Endodermal cell (in vitro differentiated cells): ENCODE data around the gene CENPX. TPM values are rescaled to one million over a fixed set of nuclear protein-coding genes. Genes with fewer than 3 reads are reported as not detected.

Source experiments
- DNase-seq: peaks from one replicate; pipeline ENCODE4 v3.0.0-alpha.2; 2017
- H3K27ac ChIP-seq: 2 replicates; pipeline ENCODE4 v1.5.1; 2013; ENCODE audit warnings: mild to moderate bottlenecking, low read depth, low read length, moderate library complexity
- H3K27me3 ChIP-seq: 2 replicates; pipeline ENCODE4 v1.6.1; 2013; ENCODE audit warnings: mild to moderate bottlenecking, low read length, moderate library complexity; ENCODE audit not compliant: insufficient read depth, control insufficient read depth, poor library complexity, severe bottlenecking
- H3K36me3 ChIP-seq: 2 replicates; pipeline ENCODE4 v1.7.0; 2013; ENCODE audit warnings: mild to moderate bottlenecking, low read length, moderate library complexity; ENCODE audit not compliant: control insufficient read depth, insufficient read depth
- H3K4me1 ChIP-seq: one replicate; pipeline ENCODE4 v1.7.0; 2013; ENCODE audit warnings: low read length; ENCODE audit not compliant: control insufficient read depth, insufficient read depth
- H3K4me3 ChIP-seq: 2 replicates; pipeline ENCODE4 v1.5.1; 2013; ENCODE audit warnings: mild to moderate bottlenecking, low read length, moderate library complexity
- H3K9ac ChIP-seq: 2 replicates; pipeline ENCODE4 v1.6.1; 2013; ENCODE audit warnings: mild to moderate bottlenecking, low read length, moderate library complexity; ENCODE audit not compliant: poor library complexity, severe bottlenecking; ENCODE audit errors: extremely low read depth
- H3K9me3 ChIP-seq: 2 replicates; pipeline ENCODE4 v1.6.1; 2013; ENCODE audit warnings: mild to moderate bottlenecking, low read length, moderate library complexity; ENCODE audit not compliant: control insufficient read depth
- H3K27ac Mint-ChIP-seq: 2 replicates; pipeline ENCODE4 v1.8.0; 2020; ENCODE audit warnings: mixed read lengths
- H3K27me3 Mint-ChIP-seq: 2 replicates; pipeline ENCODE4 v1.8.0; 2021; ENCODE audit warnings: mild to moderate bottlenecking, mixed read lengths; ENCODE audit not compliant: insufficient read depth
- H3K36me3 Mint-ChIP-seq: 2 replicates; pipeline ENCODE4 v1.8.0; 2020; ENCODE audit warnings: low read depth, mixed read lengths
- H3K4me1 Mint-ChIP-seq: 2 replicates; pipeline ENCODE4 v1.8.0; 2020; ENCODE audit warnings: mixed read lengths
- H3K4me3 Mint-ChIP-seq: 2 replicates; pipeline ENCODE4 v1.8.0; 2020; ENCODE audit warnings: mild to moderate bottlenecking, moderate library complexity, mixed read lengths
- H3K9me3 Mint-ChIP-seq: 2 replicates; pipeline ENCODE4 v1.8.0; 2020; ENCODE audit warnings: mild to moderate bottlenecking, mixed read lengths
- WGBS, 2 experiments: methylation state at CpG; one replicate each; pipeline versions ENCODE4 v1.1.5 to v1.1.7; 2013; ENCODE audit warnings: missing lambda C conversion rate in 2 of 2, mixed read lengths in 1 of 2; ENCODE audit not compliant: insufficient coverage in 1 of 2, insufficient read length in 1 of 2; 5-methylcytosine and 5-hydroxymethylcytosine counted together
- total RNA-seq, 2 donors: library from RNA; stranded (reverse); fragmentation: NEBNext Ultra II Directional in 1 of 2; extraction: Animal tissue kit (Norgen Biotek cat#: 25700) in 1 of 2; gene quantifications; 2 replicates in 1 of 2; 3 replicates in 1 of 2; pipeline ENCODE4 v1.2.1, GENCODE V29; 2021
- TF ChIP-seq, protein P1 (sequence below): fragments of 200-600 bp; sonication (generic); conservative IDR thresholded peaks from 2 replicates; pipeline ENCODE4 v1.5.0; 2021; ENCODE audit warnings: antibody characterized with exemption, mild to moderate bottlenecking

CENPX gene
- total RNA-seq, 2 donors from 2014 or later, result 80.0 to 85.0 TPM

DNA sequence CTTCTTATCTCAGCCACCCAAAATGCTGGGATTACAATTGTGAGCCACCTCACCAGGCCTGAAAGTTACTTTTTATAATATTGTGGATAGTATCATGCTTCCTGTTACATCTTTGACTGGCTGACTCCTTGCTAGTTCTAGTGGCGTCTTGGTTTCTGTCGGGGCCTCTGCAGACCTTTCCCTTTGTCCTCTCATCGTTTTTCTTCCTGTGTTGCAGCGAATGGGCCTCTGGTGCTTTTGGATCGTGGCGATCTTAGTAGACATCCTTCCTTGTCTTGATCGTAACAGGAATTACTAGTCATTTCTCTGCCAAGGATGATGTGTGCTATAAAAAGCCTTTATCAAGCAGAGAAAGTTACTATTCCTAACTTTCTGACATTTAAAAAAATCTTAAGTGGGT is 24.5 kb downstream of the CENPX start:
- Histone ChIP-seq H3K9me3 (no peaks in the 10 kb centered on the region), H3K27ac (no peak overlapping the region), H3K4me1 (no peaks in the 10 kb centered on the region), H3K4me3 (no peak overlapping the region), H3K27me3 (no peaks in the 10 kb centered on the region), H3K36me3 (no peaks in the 10 kb centered on the region), H3K9ac (no peak overlapping the region)
- no peaks in the 10 kb centered on the region for H3K4me1 Mint-ChIP-seq
- H3K36me3 Mint-ChIP-seq, result peaks cover 12% of the 10 kb centered on the region
- no peak overlapping the region for H3K27ac Mint-ChIP-seq
- 92 to 96% methylated on average over 4 to 7 of the region's 7 CpGs for WGBS, 2 experiments
- TF ChIP-seq, protein P1, sequence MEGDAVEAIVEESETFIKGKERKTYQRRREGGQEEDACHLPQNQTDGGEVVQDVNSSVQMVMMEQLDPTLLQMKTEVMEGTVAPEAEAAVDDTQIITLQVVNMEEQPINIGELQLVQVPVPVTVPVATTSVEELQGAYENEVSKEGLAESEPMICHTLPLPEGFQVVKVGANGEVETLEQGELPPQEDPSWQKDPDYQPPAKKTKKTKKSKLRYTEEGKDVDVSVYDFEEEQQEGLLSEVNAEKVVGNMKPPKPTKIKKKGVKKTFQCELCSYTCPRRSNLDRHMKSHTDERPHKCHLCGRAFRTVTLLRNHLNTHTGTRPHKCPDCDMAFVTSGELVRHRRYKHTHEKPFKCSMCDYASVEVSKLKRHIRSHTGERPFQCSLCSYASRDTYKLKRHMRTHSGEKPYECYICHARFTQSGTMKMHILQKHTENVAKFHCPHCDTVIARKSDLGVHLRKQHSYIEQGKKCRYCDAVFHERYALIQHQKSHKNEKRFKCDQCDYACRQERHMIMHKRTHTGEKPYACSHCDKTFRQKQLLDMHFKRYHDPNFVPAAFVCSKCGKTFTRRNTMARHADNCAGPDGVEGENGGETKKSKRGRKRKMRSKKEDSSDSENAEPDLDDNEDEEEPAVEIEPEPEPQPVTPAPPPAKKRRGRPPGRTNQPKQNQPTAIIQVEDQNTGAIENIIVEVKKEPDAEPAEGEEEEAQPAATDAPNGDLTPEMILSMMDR, result no peak
- no peaks in the 10 kb centered on the region for H3K27me3 Mint-ChIP-seq
- no peaks in the 10 kb centered on the region for H3K9me3 Mint-ChIP-seq
- no peak overlapping the region for H3K4me3 Mint-ChIP-seq
- DNase-seq, result no peak

DNA sequence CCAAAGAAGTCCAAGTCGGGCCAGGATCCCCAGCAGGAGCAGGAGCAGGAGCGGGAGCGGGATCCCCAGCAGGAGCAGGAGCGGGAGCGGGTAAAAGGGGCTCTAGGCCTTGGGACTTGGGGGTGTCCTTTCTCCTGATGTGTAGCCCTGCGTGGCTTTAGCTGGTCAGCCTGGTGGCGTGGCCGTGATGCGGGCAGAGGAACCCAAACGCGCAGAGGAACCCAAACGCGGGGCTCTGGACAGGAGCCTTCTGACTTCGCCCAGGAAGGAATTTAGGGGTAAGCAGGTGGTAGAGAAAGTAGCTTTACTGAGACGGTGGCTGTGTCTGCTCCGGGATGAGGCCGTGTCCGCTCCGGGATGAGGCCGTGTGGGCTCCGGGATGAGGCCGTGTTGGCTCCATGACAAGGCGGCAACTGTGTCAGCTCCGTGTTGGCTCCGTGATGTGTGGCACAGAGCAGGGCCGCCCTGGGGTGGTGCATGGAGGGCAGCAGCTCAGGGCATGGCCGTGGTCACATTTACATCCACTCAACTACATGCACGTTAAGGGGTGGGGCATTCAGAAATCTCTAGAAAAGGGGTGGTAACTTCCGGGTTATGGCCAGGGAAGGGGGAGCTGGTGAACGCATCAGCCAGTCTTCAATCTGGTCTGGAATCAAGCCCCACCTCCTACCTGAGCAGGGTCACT is 25.8 kb downstream of the CENPX start:
- H3K27me3 ChIP-seq, result no peaks in the 10 kb centered on the region
- TF ChIP-seq, protein P1, result no peak
- no peak overlapping the region for H3K27ac ChIP-seq
- Mint-ChIP-seq H3K36me3 (peaks cover 12% of the 10 kb centered on the region), H3K4me1 (no peaks in the 10 kb centered on the region), H3K27ac (peak overlapping the region; percentile 32), H3K27me3 (no peaks in the 10 kb centered on the region), H3K9me3 (no peaks in the 10 kb centered on the region), H3K4me3 (no peak overlapping the region)
- 95 to 96% methylated on average over 15 to 30 of the region's 30 CpGs for WGBS, 2 experiments
- no peak for DNase-seq
- no peak overlapping the region for H3K9ac ChIP-seq
- no peaks in the 10 kb centered on the region for H3K9me3 ChIP-seq
- H3K4me3 ChIP-seq, result no peak overlapping the region
- no peaks in the 10 kb centered on the region for H3K36me3 ChIP-seq
- no peaks in the 10 kb centered on the region for H3K4me1 ChIP-seq

DNA sequence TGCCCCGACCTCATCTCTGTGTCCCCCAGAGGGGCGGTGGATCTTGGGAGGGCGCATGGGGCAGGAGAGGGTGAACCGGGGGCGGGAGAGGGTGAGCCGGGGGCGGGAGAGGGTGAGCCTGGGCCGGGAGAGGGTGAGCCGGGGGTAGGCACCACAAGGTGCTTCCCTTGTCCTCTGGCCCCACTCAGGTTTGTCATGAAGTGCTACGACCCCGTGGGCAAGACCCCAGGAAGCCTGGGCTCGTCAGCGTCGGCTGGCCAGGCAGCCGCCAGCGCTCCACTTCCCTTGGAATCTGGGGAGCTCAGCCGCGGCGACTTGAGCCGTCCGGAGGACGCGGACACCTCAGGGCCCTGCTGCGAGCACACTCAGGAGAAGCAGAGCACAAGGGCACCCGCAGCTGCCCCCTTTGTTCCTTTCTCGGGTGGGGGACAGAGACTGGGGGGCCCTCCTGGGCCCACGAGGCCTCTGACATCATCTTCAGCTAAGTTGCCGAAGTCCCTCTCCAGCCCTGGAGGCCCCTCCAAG is 26.4 kb downstream of the CENPX start:
- Mint-ChIP-seq H3K36me3 (peaks cover 12% of the 10 kb centered on the region), H3K27ac (peak overlapping the region; percentile 64), H3K27me3 (no peaks in the 10 kb centered on the region), H3K4me3 (no peak overlapping the region), H3K4me1 (no peaks in the 10 kb centered on the region), H3K9me3 (no peaks in the 10 kb centered on the region)
- no peak for DNase-seq
- no peaks in the 10 kb centered on the region for H3K36me3 ChIP-seq
- H3K27me3 ChIP-seq, result no peaks in the 10 kb centered on the region
- no peak overlapping the region for H3K27ac ChIP-seq
- H3K4me1 ChIP-seq, result no peaks in the 10 kb centered on the region
- no peaks in the 10 kb centered on the region for H3K9me3 ChIP-seq
- WGBS, 2 experiments, result 96 to 98% methylated on average over 24 to 28 of the region's 28 CpGs
- H3K9ac ChIP-seq, result no peak overlapping the region
- no peak overlapping the region for H3K4me3 ChIP-seq
- TF ChIP-seq, protein P1, result no peak
